ENCODE measurements around the gene EML4.

EML4 gene

DNA sequence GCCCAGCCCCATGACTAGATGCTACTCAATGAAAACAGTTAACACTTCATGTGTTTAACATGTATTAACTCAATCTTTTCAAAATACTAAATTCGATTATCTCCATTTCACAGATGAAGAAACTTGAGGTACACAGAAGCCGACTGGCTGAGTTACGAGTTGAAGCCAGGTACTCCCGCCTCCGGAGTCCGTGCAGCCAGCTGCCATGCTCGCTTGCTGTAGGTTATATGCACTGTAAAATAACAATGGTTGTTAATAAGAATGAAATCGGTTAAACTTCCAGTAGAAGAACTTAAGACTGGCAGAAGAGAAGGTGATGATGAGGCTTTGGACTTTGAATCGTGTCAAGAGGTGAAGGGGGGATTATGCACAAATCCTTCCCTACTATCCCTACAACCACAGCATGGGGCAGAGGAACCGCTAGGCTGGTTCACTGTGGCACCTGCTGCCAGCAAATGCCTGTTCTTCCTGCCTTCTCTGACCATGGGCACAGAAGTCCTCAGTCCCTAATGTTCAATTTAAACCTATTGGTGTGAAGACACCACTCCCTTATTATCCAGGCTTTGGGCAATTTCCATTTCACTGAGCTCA is 166.5 kb downstream of the EML4 start:
- no peak overlapping the region for H3K4me3 ChIP-seq (replicated peaks; ENCODE audit: low read depth, low read length)
- TF ChIP-seq, protein P1, sequence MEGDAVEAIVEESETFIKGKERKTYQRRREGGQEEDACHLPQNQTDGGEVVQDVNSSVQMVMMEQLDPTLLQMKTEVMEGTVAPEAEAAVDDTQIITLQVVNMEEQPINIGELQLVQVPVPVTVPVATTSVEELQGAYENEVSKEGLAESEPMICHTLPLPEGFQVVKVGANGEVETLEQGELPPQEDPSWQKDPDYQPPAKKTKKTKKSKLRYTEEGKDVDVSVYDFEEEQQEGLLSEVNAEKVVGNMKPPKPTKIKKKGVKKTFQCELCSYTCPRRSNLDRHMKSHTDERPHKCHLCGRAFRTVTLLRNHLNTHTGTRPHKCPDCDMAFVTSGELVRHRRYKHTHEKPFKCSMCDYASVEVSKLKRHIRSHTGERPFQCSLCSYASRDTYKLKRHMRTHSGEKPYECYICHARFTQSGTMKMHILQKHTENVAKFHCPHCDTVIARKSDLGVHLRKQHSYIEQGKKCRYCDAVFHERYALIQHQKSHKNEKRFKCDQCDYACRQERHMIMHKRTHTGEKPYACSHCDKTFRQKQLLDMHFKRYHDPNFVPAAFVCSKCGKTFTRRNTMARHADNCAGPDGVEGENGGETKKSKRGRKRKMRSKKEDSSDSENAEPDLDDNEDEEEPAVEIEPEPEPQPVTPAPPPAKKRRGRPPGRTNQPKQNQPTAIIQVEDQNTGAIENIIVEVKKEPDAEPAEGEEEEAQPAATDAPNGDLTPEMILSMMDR (IDR thresholded peaks at IDR 0.05; ENCODE audit: low read depth, low read length, missing control alignments), result no peak
- DNase-seq (ENCODE audit: extremely low read depth, low read depth), result no peak

DNA sequence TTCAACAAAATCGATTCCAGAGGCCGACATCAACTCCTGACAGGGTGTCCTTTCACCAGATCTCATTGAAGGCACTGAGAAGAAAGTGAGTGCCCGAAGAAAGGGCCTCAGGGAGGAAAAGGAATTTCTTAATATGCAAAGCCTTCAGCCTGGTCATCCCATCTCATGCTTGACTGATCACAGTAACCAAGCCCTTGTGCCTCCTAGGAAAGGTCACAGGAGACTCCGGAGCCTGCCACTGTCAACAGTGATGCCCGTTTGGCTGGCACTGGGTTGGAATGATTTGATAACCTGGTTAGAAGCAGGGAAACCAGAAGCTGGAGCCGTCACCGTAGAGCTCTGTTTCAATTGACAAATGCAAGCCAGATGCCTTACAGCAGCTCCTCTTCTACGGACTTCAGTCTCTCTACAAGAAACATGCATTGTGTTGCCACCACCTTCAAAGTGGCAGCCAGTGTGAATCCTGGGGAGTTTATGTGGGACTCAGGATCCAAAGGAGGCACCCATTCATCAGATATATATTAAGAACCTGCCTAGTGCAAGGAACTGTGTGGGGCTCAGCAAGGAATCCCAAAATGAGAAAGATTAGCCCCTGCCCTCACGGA is 167.3 kb downstream of the EML4 start:
- TF ChIP-seq, protein P1 (IDR thresholded peaks at IDR 0.05; ENCODE audit: low read depth, low read length, missing control alignments), result no peak
- no peak overlapping the region for H3K4me3 ChIP-seq (replicated peaks; ENCODE audit: low read depth, low read length)
- DNase-seq (ENCODE audit: extremely low read depth, low read depth), result no peak

DNA sequence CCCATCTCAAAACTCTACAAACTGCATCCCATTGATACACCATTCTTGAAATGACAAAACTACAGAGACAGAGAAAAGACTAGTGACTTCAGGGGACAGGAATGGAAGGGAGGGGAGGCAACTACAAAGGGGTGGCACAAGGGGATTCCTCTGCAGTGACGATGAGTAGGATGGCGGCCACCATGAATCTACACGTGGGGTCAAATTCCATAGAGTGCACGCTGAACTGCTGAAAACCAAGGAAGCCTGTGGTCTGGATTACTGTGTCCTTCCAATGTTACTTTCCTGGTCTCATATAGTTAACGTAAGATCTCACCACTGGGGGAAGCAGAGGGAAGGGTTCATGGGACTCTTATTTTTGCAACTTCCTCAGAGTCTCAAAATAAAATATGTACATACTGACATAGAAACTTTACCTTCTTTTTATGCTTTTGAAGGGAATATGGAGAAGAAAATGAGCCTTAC is 168.2 kb downstream of the EML4 start:
- TF ChIP-seq, protein P1 (IDR thresholded peaks at IDR 0.05; ENCODE audit: low read depth, low read length, missing control alignments), result no peak
- no peak for DNase-seq (ENCODE audit: extremely low read depth, low read depth)
- H3K4me3 ChIP-seq (replicated peaks; ENCODE audit: low read depth, low read length), result no peak overlapping the region

DNA sequence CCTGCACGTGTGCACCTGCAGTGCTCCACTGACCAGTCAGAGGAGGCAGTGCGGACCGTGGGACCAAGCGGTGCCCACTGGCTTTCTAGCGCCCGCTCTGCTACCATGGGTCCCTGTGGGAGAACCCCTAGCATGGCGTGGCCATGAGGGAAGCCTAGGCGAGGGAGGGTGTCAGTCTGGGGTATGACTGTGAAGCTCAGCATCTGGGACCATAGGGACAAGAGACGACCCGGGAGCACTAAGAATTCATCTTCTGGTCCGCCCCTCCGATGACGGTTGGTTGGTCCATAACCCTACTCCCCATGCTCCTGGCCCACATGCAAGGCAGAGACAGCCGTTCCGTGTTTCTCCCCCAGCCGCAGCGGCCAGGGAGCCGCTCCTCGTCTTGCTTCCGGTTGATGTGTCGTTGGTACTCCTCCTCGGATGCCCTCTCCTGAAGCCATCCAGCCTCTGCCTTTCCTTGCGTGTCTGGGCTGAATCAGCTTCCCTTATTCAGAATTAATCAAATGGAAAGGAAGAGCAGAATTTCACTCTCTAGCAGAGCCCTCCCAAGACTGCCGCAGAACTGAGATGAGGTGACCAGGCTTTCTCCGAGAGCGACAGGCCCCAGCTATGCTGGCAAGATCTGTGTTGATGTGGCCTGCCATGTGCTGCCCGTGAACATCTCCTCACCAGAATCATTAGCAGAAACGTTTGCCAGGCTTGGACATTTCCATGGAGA is 168.9 kb downstream of the EML4 start:
- H3K4me3 ChIP-seq (replicated peaks; ENCODE audit: low read depth, low read length), result no peak overlapping the region
- TF ChIP-seq, protein P1 (IDR thresholded peaks at IDR 0.05; ENCODE audit: low read depth, low read length, missing control alignments), result no peak
- no peak for DNase-seq (ENCODE audit: extremely low read depth, low read depth)

DNA sequence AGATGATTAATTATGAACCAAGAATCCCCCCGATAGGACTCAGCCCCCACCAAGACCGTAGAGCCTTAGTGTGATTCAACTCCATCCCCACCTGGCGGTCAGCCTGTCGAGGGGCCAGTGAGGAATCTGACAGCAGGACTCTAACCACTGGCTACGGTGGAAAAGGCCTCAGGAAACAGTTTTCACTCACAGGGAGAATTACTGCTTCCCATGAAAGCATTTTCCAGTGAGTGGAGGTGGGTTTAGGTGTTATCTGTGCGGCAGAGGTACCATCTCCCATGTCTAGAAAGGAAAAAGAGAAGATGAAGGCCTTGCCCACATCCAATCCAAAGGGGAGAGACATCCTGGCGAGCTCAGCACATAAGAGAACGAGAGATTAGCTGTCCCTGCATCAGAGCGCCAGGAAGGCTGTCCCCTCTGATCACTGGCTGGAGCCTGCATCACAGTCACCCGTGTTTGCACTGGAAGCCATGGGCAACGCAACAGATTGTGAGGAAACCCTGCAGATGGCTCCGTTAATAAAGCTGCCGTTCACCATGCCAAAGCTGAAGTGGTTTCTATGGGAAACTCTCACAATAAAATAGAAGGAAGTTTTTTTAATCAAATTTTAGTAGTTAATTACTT is 169.5 kb downstream of the EML4 start:
- DNase-seq (ENCODE audit: extremely low read depth, low read depth), result no peak
- TF ChIP-seq, protein P1 (IDR thresholded peaks at IDR 0.05; ENCODE audit: low read depth, low read length, missing control alignments), result no peak
- no peak overlapping the region for H3K4me3 ChIP-seq (replicated peaks; ENCODE audit: low read depth, low read length)

DNA sequence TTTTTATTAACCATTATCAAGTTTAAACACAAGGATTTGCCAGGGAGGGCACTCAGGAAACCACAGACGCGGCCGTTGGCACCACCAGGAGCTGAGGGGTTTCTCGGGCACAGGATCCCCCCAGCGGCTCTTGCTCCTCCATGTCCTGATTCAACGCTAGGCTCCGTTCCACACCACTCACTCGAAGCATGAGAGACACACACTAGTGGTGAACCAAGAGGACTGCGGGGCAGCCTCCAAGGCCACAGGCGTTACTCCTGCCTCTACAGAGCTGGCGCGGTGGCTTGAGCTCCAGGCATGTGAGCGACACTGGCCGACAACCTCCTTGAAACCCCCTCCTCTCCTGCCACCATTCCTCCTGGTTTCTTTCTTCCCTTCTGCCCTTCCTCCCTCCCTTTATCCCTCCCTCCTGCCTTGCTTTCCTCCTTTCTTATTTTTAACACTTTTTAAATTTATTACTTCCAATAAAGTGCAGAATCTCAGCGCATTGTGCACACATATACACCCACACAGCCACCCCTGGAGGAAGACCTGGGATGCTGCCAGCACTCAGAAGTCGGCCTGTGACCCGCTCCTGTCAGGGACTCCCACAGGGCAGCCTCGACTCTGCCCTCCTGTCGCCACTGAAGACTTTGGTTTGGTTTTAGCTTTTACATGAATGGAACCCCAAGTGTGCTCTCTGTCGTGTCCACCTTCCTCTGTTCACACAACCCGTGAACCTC is 170.2 kb downstream of the EML4 start:
- TF ChIP-seq, protein P1 (IDR thresholded peaks at IDR 0.05; ENCODE audit: low read depth, low read length, missing control alignments), result no peak
- H3K4me3 ChIP-seq (replicated peaks; ENCODE audit: low read depth, low read length), result no peak overlapping the region
- no peak for DNase-seq (ENCODE audit: extremely low read depth, low read depth)

Data from HFF-Myc (cell line).